ENCODE data around the gene CERK.

- TF ChIP-seq GATA3 (IDR thresholded peaks at IDR 0.05; ENCODE audit: low read depth, low read length) (no peak), GATA2 (IDR thresholded peaks at IDR 0.05; ENCODE audit: low read depth, low read length) (no peak)
Observed at GRCh38 chr22:46748908-46749675, 11.0 kb upstream of the CERK start.
